ENCODE results near the gene IL10.
A peak's percentile ranks its signal among the peaks of the same experiment; 100 is the strongest.

IL10 gene

DNA sequence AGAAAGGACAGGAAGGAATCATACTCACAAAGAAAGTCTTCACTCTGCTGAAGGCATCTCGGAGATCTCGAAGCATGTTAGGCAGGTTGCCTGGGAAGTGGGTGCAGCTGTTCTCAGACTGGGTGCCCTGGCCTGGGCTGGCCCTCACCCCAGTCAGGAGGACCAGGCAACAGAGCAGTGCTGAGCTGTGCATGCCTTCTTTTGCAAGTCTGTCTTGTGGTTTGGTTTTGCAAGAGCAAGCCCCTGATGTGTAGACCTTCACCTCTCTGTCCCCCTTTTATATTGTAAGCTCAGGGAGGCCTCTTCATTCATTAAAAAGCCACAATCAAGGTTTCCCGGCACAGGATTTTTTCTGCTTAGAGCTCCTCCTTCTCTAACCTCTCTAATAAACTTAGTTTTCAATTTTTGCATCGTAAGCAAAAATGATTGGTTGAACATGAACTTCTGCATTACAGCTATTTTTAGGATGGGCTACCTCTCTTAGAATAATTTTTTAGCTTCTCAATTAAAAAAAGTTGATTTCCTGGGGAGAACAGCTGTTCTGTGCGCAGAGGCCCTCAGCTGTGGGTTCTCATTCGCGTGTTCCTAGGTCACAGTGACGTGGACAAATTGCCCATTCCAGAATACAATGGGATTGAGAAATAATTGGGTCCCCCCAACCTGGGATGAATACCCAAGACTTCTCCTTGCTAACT, at the start of gene IL10:
Gene IL10 (minus strand): TSS at position 252 of the 695 bp plus-strand sequence. CDS start 59 bp downstream, at position 193.
- no peak for DNase-seq (ENCODE audit: low read depth)

DNA sequence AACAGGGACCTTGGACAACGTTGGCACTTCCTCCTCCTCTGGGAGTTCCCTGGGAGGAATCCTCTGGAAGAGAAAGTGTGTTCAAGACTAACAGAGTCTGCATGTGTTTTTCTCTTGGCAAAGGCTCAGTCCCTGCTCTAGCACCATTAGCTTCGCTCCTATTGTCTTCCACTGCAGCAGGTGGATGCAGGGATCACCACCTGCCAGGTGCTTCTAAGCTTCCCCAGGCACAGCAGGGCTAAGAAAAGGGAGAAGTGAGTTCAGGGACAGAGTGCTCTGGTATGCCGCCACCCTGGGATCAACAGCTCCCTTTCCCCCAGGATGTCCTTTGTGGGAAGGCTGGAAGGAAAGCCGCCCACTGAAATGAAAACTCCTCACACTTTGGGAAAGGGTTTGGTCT, 49.2 kb upstream of the IL10 start:
- DNase-seq (ENCODE audit: low read depth) = no peak

GRCh38 chr1:206816390-206817287, 44.3 kb upstream of the IL10 start:
- no peak for DNase-seq (ENCODE audit: low read depth)

GRCh38 chr1:206814716-206815341, 42.5 kb upstream of the IL10 start:
- no peak for DNase-seq (ENCODE audit: low read depth)

DNA sequence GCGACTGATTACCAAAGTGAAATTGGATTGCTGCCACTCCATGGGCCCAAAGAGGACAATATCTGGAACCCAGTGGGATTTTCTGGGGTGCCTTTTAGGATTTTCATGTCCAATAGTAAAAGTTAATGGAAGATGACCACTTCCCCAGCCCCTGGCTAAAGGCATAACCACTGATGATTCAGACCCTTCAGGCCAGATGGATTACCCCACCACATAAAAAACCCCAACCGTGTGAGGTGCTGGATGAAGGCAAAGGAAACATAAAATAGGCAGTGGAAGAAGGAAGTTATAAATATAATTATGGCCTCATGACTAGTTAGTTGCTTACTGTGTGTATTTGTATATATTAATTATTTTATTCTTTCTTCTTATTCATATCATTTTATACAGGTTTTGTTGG, 40.2 kb upstream of the IL10 start:
- DNase-seq (ENCODE audit: low read depth) = no peak

- peak; percentile 23 for DNase-seq (ENCODE audit: low read depth)
These were observed 37.3 kb upstream of the IL10 start for GRCh38 chr1:206809504-206810084.

DNA sequence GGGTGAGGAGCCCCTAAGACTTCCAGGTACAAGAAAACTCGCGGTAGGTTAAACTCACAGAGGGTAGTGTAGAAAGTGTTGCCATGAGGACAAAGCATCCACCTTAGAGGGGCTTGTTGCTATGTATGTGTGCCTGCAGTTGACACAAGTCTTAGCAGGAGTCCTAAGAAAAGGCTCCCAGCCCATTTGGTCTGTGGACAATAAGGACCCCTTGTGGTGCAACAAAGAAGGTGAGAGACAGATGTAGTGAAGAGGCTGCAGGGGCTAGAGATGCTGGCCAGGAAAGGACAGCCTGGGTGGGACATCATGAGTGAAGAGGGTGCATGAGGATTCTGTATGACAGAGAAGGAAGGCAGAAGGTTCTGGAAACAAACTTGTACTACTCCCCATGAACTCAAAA, 36.3 kb upstream of the IL10 start:
- peak; percentile 9 for DNase-seq (ENCODE audit: low read depth)

GRCh38 chr1:206805357-206805756, 33.1 kb upstream of the IL10 start:
- DNase-seq (ENCODE audit: low read depth) = no peak

GRCh38 chr1:206804156-206804737, 32.0 kb upstream of the IL10 start:
- no peak for DNase-seq (ENCODE audit: low read depth)

DNA sequence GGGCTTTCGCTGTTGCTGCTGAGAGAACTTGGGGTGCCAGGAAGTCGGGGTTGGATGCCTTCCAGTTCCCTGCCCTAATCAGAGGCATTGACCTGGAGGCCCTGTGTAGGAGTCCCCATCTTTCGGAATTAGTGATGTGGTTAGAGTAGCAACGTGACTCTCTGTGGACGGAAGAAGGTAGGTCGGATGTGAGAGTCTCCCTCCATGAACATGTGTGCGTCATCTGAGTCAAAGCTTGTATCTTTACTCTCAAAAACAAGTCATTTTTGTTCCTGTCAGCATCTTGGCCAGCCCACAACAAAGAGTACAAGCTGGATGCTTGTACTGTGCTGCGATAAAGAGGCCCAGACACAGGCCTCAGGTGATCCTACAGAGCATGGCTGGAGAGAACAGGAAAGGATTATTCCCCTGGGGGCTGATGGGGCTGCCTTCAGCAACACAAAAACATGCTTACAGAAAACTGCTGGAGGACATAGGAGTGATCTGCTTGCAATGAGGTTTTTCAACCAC, 31.0 kb upstream of the IL10 start:
- DNase-seq (ENCODE audit: low read depth) = peak; percentile 47

GRCh38 chr1:206802401-206802800, 30.1 kb upstream of the IL10 start:
- no peak for DNase-seq (ENCODE audit: low read depth)

DNA sequence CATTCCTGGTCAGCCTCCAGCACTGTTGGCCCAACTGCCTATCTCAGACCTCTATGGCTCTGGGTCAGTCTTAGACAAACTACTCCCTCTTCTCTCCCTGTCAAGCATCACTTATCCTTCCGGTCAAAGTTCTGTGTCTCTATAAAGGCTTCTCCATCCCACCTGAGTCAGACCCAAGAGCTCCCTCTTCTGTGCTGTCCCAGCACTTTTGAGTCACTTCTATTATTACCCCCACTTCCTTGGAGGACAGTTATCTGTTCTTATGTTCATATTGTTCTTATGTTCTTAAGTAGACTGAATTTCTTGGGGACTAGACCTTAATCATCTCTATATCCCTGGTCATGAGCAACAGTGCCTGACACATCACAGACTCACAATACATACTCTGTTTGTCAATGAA, 29.2 kb upstream of the IL10 start:
- no peak for DNase-seq (ENCODE audit: low read depth)

DNA sequence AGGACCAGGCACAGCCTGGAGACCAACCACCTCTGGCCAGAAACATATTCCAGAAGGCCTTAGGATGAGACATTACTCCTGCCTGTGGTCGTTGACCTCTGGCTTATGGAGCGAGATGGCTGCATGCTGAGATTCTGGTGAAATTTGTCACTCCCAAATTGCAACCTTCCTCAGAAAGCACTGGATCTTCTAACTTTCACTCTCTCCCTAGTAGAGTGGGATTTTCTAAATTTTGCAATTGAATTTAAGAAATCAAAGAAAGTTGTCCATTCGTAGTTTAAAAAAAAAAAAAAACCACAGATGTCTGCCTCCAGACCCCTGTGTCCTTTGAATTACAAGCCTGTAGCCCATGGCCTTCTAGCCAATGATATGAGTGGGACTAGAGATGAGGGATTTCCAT, 28.6 kb upstream of the IL10 start:
- DNase-seq (ENCODE audit: low read depth) = no peak

DNA sequence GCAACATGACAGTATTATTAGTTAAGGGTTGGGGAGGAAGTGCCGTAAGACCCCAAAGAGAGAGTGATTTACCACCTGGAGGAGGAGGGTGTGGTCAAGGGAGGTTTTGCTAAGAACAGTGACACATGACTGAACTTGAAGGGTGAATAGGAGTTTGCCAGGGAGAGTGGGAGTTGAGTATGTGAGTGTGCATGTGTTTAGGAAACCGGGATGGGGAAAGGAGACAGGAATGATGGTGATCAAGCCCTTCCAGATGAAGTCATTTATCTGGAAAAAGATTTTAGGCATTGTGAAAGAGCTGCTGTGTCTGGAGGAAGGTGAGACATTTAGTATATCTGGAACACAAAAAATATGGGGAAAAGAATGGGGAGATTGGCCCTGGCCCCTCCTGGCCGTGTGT, 28.1 kb upstream of the IL10 start:
- DNase-seq (ENCODE audit: low read depth) = no peak

DNA sequence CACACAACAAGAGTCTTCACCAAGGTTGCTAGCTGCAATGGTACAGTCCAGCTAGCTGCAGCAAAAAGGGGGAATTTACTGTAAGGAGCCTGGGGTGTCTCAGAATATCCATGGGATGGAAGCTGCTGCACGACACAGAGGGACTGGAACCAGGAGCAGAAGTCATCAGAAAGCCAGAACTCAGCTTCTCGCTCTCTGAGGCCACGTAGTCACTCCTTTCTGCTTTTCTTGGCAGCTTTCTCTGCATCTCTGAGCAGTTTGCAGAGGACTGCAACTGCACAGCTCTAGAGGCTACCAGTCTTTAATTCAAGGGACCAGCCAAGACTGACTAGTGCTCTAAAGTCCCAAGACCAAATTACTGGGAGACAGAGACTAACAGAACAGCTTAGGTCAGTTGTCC, 27.0 kb upstream of the IL10 start:
- no peak for DNase-seq (ENCODE audit: low read depth)

DNA sequence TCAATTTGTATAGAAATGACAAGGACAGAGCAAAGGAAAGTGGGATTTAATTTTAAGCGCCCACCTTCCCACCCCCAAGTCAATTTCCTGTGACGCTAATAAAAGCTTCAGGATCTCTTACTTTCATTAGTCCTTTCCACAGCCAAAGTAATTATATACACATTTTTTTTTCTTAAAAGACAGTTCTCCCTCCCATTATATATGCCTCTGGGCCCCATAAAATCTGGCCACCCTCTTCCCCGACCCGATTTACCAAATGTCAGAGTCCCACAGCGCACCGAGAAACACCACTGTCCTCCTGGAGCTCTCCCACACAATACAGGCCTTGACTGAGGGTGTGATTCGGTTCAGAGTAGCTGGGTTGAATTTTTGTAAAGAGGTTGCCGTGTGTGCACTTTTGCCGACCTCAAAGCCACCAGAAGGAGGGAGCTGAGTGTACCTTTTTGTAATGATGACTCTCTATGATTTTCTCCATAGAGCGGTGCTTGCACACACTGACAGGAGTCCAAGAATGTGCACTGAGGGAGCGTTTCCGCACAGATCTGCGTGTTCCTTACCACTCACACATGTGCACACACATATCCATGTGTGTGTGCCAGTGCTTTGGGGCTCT, 26.2 kb upstream of the IL10 start:
- DNase-seq (ENCODE audit: low read depth) = no peak

DNA sequence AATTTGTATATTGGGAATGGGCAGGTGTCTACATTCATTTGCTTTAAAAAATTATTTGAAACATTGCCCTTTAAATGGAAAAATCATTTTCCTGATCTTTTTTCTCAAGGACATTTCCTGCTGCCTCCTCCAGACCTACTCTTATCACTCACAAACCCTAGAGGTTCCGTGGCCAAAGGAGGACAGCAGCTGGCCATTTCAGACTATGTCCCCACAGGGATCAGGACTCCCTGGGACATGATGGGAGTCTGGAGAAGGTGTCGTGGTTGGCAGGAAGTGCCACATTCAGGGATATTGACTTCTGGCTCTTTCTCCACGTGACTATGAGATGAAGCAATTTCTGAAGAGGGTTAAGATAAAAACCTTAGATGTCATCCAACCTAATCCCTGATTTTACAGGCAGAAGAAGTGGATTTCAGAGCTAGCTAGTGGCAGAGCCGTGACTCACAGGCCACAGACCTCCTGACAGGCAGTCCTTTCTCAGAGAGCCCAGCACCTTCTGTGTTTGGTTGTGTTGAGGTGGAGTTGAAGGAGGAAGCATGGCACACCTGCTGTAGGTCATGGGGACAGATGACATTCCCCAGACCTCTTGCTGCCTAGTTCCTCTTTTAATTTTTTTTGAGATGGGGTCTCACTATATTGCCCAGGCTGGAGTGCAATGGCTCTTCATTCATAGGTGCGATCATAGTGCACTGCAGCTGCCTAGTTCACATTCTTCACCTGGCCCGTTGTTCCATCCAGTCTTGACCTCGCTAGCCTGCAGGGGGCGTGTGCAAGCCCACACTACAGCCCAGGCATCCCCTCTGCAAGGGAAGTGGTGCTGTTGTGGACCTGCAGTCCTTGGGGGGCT, 25.5 kb upstream of the IL10 start:
- DNase-seq (ENCODE audit: low read depth) = no peak

DNA sequence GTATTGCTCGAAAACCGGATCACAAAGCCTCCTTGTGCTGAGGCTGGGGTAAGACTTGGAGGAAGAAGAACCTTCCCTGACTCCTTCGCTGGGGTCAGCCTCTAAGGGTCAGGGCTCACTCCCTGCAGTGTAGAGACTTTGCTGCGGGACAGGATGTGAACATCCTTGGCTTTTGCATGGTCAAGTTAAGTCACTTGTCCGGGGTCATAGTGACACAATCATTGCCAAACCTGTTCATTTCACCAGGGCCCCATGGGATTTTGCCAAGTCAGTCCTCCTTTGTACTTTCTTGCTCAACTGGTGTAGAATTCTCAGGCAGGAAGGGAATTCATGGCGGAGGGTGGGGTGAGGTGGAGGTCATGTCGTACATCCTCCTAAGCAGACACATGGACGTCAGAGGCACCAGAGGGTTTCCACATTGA, 24.7 kb upstream of the IL10 start:
- no peak for DNase-seq (ENCODE audit: low read depth)

GRCh38 chr1:206796116-206796515, 23.8 kb upstream of the IL10 start:
- DNase-seq (ENCODE audit: low read depth) = no peak

DNA sequence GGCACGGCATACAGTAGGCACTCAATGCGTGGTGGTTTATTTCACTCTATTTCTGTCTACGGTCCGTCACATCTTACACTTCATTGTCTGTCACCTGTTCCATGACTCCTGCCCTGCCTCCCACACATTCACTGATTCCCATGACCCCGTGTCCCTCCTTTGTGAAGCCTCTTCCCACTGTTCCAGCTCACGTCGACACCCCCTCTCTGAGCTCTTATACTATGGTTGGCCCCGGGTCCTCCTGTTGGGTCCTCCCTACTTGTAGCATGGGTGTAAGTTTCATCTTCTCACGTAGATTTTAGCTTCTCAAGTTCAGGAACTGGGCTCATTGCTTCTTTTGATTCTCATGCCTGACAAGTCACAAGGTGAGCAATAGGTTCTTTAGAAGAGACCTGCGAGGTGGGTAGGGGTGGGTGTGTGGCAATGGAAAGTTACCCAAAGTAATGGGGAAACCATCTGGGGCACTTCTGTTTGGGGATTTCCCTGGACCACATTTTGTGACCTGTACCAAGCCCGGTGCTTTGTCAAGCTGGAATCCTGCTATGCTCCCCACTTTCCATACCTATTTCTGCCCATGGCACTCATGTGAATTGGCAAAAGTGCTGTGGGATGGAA, 22.1 kb upstream of the IL10 start:
- DNase-seq (ENCODE audit: low read depth) = no peak

All from activated T-cell treated with anti-CD3 and anti-CD28 coated beads for 1 hour (primary cell).